Adipose tissue (tissue), 3 donors: ENCODE measurements around the gene GPC3. TPM values are rescaled to one million over a fixed set of nuclear protein-coding genes. Genes with fewer than 3 reads are reported as not detected.

Source experiments
- H3K27ac ChIP-seq: one replicate; pipeline ENCODE4 v1.5.1; 2013; ENCODE audit warnings: low read depth, low read length
- WGBS, 3 donors: extraction: QIAGEN DNeasy Blood & Tissue Kit; methylation state at CpG; one replicate each; pipeline ENCODE4 v1.1.7; 2013; 5-methylcytosine and 5-hydroxymethylcytosine counted together
- polyA plus RNA-seq, 3 donors: library from polyadenylated mRNA; stranded (reverse); fragments of 200-250 nt; gene quantifications; one replicate each; pipeline ENCODE4 v1.2.3, GENCODE V29; 2013
- donor health status: healthy with polysubstance abuse.
- donor health status: Bipolar disorder and iron deficiency.
- donor health status: healthy.

Gene GPC3
- polyA plus RNA-seq, 3 donors, result 5.0 to 58.6 (median 14.1) TPM

- 65 to 95% (median 91%) methylated on average over 4 of the region's 4 CpGs for WGBS, 3 donors
- no peak overlapping the region for H3K27ac ChIP-seq
Observed at GRCh38 chrX:133587818-133588217, 397.6 kb downstream of the GPC3 start.

GRCh38 chrX:133587071-133587470, 398.3 kb downstream of the GPC3 start:
- no peak overlapping the region for H3K27ac ChIP-seq
- 71 to 83% (median 80%) methylated on average over 4 of the region's 4 CpGs for WGBS, 3 donors

GRCh38 chrX:133586443-133586842, 399.0 kb downstream of the GPC3 start:
- 65 to 93% (median 79%) methylated on average over 4 of the region's 4 CpGs for WGBS, 3 donors
- H3K27ac ChIP-seq, result no peak overlapping the region

- WGBS, 3 donors, result 76 to 100% (median 98%) methylated on average over 2 of the region's 2 CpGs
- H3K27ac ChIP-seq, result no peak overlapping the region
Observed at GRCh38 chrX:133583825-133584224, 401.6 kb downstream of the GPC3 start.

- WGBS, 3 donors, result 27 to 58% (median 46%) methylated on average over 3 of the region's 3 CpGs
- H3K27ac ChIP-seq, result no peak overlapping the region
Observed at GRCh38 chrX:133580625-133581024, 404.8 kb downstream of the GPC3 start.

- H3K27ac ChIP-seq, result no peak overlapping the region
- WGBS, 3 donors, result 65 to 98% (median 93%) methylated on average over 6 of the region's 6 CpGs
Observed at GRCh38 chrX:133579631-133580030, 405.8 kb downstream of the GPC3 start.

GRCh38 chrX:133576876-133577275, 408.5 kb downstream of the GPC3 start:
- H3K27ac ChIP-seq, result no peak overlapping the region
- WGBS, 3 donors, result 84 to 95% (median 92%) methylated on average over 3 of the region's 3 CpGs

GRCh38 chrX:133575501-133576136, 409.8 kb downstream of the GPC3 start:
- WGBS, 3 donors, result 84 to 97% (median 96%) methylated on average over 5 of the region's 5 CpGs
- H3K27ac ChIP-seq, result no peak overlapping the region

- 64 to 96% (median 72%) methylated on average over 2 of the region's 2 CpGs for WGBS, 3 donors
Observed at GRCh38 chrX:133574716-133575115, 410.7 kb downstream of the GPC3 start.

GRCh38 chrX:133570549-133570948, 414.8 kb downstream of the GPC3 start:
- 52 to 88% (median 87%) methylated on average over 1 of the region's 1 CpG for WGBS, 3 donors

More at GRCh38 chrX:133574716-133575115, 410.7 kb downstream of the GPC3 start:
- H3K27ac ChIP-seq, result no peak overlapping the region

GRCh38 chrX:133569217-133569616, 416.2 kb downstream of the GPC3 start:
- H3K27ac ChIP-seq, result no peak overlapping the region

More at GRCh38 chrX:133570549-133570948, 414.8 kb downstream of the GPC3 start:
- H3K27ac ChIP-seq, result no peak overlapping the region

- no peak overlapping the region for H3K27ac ChIP-seq
- WGBS, 3 donors, result 50 to 96% (median 85%) methylated on average over 1 of the region's 1 CpG
Observed at GRCh38 chrX:133568109-133568508, 417.3 kb downstream of the GPC3 start.

- WGBS, 3 donors, result 86 to 100% (median 96%) methylated on average over 1 of the region's 1 CpG
Observed at GRCh38 chrX:133566876-133567275, 418.5 kb downstream of the GPC3 start.

GRCh38 chrX:133563705-133564104, 421.7 kb downstream of the GPC3 start:
- 59 to 89% (median 65%) methylated on average over 2 of the region's 2 CpGs for WGBS, 3 donors
- no peak overlapping the region for H3K27ac ChIP-seq

More at GRCh38 chrX:133566876-133567275, 418.5 kb downstream of the GPC3 start:
- H3K27ac ChIP-seq, result no peak overlapping the region

- H3K27ac ChIP-seq, result no peak overlapping the region
Observed at GRCh38 chrX:133561251-133561650, 424.1 kb downstream of the GPC3 start.

GRCh38 chrX:133559909-133560308, 425.5 kb downstream of the GPC3 start:
- 83 to 95% (median 94%) methylated on average over 7 of the region's 7 CpGs for WGBS, 3 donors
- no peak overlapping the region for H3K27ac ChIP-seq

- H3K27ac ChIP-seq, result no peak overlapping the region
- 32 to 93% (median 59%) methylated on average over 2 of the region's 2 CpGs for WGBS, 3 donors
Observed at GRCh38 chrX:133555782-133556458, 429.5 kb downstream of the GPC3 start.

GRCh38 chrX:133550665-133551485, 434.5 kb downstream of the GPC3 start:
- H3K27ac ChIP-seq, result no peak overlapping the region
- 58 to 67% (median 62%) methylated on average over 4 of the region's 4 CpGs for WGBS, 3 donors

GRCh38 chrX:133549295-133549933, 436.0 kb downstream of the GPC3 start:
- no peak overlapping the region for H3K27ac ChIP-seq
